Midbrain (tissue), 1 donor: ENCODE results near the gene MGAT4D.
"Not testable (repeated sequence)": the region's sequence is repeated elsewhere in the genome, so short reads cannot be mapped to it uniquely, and the experiment has no call there.

ENCODE experiments used
- DNase-seq: peaks from one replicate; lab custom pipeline; 2025; lab: John Stamatoyannopoulos, UW

MGAT4D gene

GRCh38 chr4:140497747-140498636 is at the start of gene MGAT4D:
TSS of gene MGAT4D (minus strand) at chr4:140498293. CDS start at chr4:140498222, 71 bp downstream.
- DNase-seq = no peak

GRCh38 chr4:140533951-140534480 is 35.9 kb upstream of the MGAT4D start:
- DNase-seq = no peak

GRCh38 chr4:140529434-140529833 is 31.3 kb upstream of the MGAT4D start:
- no peak for DNase-seq

- peak; percentile 99 for DNase-seq
Observed at GRCh38 chr4:140523857-140524742, 26.0 kb upstream of the MGAT4D start, which contains the start of gene ELMOD2. TSS of gene ELMOD2 (plus strand) at chr4:140524168. CDS start at chr4:140525429, 1,261 bp downstream.

DNA sequence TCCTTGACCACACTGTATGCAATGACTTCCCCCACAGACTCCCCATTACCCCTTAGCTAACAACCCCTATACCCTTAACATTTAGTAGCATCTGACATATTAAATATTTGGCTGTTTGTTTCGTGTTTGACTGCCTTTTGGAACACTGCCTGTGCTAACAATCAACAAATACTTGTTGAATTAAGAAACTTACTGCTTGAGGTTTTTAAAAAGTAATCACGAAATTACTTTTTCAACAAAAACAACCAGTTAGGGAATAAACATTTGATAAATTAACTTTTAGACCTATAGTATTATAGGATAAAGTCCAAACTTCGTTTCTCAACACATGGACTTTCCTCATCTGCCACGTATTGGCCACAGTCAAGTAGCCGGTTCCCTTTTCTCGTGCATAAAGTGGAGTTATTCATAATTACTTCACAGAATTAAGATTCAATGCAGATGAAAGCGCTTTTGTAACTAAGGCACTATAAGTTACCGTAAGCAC is 25.3 kb upstream of the MGAT4D start:
- DNase-seq = no peak

GRCh38 chr4:140515423-140515822 is 17.3 kb upstream of the MGAT4D start:
- DNase-seq = no peak

DNA sequence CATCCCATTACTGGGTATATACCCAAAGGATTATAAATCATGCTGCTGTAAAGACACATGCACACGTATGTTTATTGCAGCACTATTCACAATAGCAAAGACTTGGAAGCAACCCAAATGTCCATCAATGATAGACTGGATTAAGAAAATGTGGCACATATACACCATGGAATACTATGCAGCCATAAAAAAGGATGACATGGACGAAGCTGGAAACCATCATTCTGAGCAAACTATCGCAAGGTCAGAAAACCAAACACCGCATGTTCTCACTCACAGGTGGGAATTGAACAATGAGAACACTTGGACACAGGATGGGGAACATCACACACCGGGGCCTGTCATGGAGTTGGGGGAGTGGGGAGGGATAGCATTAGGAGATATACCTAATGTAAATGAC is 15.7 kb upstream of the MGAT4D start:
- DNase-seq = not testable (repeated sequence)

DNA sequence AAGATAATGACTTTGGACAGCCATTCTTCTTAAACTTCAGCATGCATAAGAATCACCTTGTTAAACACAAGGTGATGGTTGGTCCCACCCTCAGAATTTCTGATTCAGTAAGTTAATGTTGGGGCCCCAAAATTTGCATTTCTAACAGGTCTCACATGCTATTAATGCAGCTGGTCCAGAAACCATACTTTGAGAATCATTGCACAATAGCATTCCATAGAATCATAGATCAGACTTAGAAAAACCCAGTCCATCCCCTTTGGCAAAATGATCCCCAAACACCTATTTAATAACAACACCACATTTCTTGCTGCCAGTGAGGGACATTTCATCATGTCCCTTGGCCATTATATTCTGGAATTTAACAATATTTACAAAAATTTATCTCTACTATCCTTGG is 6.2 kb upstream of the MGAT4D start:
- no peak for DNase-seq

GRCh38 chr4:140499391-140499790 is 1.3 kb upstream of the MGAT4D start:
- DNase-seq = no peak

- no peak for DNase-seq
Observed at GRCh38 chr4:140497405-140497746, 717 bp downstream of the MGAT4D start.

DNA sequence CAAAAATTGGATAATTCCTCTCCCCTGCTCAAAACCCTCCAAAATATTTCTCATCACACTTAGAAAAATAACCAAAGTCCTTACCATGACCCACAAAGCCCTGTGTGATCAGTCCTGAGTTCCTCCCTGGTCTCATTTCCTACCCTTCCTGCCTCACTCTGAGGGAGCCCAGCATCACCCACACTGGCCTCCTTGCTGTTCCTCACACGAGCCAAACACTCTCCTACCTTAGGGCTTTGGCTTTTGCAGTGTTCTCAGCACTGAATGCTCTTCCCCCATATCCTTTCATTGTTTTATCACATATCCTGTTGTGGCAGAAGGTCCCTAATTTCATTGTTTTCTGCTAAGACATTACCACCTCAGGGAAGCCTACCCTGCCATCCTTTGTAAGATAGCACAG is 12.2 kb downstream of the MGAT4D start:
- no peak for DNase-seq

GRCh38 chr4:140483445-140483844 is 14.6 kb downstream of the MGAT4D start:
- DNase-seq = no peak

DNA sequence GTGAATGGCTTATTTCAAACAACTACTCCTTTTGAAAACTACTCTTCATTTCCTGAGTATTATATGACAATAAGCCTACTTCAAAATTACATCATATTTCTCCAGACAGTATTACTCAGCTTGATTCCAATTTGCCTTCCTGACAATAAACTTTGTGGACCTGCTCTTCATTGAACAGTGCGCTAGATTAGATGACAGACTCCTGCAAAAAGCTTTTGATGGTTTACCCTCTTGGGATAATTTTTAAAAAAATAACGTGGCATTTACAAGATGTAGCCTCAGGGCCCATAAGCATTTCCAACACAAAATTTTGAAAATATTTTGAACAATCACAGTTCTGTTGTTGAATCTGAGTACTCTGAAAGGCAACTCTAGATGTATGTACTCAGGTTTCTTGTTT is 25.9 kb downstream of the MGAT4D start:
- no peak for DNase-seq

- DNase-seq = no peak
Observed at GRCh38 chr4:140469791-140470733, 28.0 kb downstream of the MGAT4D start.

DNA sequence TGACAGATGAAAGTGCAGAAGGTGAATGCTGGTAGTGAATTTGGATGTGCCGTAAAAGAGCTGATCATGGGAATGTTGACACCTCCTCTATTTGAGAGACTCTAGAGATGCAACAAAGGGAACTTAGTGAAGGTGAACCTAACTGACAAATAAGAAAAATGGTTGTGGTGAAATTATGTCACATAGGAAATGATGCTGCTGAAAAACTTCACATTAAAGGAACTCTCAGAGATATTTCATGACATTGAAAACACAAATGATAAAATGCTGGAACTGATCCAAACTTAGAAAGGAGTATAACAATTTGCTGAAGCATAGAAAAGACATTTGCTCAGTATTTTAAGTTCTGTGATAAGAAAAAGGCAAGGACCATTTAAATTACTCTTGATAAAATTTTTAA is 31.9 kb downstream of the MGAT4D start:
- no peak for DNase-seq

DNA sequence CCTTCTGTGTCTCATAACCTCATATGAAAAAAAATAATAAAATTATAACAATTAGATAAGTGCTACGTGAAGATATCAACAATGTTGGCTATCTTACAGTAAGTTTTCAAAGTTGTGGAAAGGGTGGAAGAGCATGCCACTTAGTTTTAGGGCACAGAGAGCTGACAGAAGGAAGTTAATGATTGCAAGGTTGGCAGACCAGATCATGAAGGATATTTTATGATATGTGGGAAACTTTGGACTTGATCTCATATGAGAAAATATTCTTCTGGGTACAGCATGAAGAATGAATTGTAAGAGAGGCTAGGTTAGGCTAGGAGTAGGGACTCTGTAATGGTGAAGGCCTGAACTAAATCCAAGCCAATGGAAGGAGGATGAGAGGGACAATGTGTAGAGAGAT is 34.5 kb downstream of the MGAT4D start:
- DNase-seq = no peak

DNA sequence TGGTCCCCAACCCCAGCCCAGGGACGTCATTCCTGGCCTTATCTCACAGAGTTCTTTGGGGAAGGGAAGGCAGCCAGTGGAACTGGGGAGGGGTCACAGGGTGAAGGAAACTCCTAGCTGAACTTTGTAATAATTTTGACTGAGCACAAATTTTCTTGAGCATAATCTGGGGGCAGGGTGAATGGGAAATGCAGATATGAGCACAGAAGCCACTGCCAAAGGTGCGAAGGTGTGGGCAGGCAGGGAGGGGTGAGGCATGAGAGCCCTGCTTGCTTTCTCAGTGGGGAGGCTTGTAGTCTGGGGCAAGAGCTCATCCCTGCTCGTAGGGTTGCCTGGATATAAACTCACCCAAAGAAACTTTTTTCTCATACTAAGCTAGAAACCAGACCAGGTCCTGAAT is 34.9 kb downstream of the MGAT4D start:
- DNase-seq = no peak

DNA sequence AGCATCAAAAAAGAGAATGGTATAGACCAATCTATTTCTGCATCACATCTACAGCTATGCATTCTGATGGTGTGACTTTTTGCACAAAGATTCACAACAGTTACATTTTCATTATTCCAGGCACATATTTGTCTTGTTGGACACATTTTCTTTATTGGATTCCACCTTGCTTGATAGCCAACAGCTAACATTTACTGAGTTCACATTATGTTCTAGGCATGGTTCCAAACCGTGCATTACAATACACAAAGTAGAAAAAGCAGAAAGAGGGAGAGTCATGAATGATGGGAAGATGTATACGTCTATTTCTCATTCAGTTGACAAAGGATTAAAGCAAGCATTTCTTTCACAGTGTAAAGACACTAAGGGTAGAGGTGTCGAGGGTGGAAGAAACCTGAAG is 47.7 kb downstream of the MGAT4D start:
- no peak for DNase-seq

- DNase-seq = no peak
Observed at GRCh38 chr4:140448830-140449229, 49.3 kb downstream of the MGAT4D start.

DNA sequence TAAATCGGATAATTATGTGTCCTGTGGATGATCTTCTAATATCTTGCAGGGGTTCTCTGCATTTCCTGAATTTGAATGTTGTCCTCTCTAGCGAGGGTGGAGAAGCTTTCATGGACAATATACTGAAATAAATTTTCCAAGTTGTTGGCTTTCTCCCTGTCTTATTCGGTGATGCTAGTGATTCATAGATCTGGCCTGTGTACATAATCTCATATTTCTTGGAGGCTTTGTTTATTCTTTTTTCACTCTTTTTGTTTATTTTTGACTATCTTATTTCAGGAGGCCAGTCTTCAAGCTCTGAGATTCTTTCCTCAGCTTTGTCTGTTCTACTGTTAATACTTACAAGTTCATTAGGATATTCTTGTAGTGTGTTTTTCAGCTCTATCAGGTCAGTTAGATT is 49.9 kb downstream of the MGAT4D start:
- no peak for DNase-seq

DNA sequence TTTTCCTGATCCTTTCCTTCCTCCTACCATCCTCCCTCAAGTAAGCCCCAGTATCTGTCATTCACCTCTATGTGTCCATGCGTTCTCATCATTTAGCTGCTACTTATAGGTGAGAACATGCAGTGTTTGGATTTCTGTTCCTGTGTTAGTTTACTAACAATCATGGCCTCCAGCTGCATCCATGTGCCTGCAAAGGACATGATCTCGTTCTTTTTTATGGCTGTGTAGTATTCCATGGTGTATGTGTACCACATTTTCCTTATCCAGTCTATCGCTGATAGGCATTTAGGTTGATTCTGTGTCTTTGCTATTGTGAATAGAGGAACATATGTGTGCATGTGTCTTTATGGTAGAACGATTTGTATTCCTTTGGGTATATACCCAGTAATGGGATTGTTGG is 53.7 kb downstream of the MGAT4D start:
- DNase-seq = not testable (repeated sequence)
